GM15510 (cell line): ENCODE data around the gene CCNI2.

Experiments
- POLR2A ChIP-seq: IDR thresholded peaks from 3 replicates; pipeline ENCODE4 v1.6.1; 2011; ENCODE audit warnings: borderline replicate concordance; ENCODE audit not compliant: insufficient read length; ENCODE audit errors: extremely low read depth

CCNI2 gene, protein sequence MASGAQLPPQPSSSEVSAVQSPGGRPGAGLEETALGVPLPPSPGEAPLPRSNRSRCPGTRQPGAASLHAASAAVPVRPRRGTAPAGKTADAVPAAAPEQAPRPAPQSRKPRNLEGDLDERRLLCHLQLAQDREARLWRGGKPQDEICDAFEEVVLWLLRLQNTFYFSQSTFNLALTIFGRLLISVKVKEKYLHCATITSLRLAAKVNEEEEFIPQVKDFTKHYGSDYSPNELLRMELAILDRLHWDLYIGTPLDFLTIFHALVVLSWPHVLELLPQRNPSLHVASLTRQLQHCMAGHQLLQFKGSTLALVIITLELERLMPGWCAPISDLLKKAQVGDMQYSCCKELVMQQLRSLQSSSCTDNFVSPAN

DNA sequence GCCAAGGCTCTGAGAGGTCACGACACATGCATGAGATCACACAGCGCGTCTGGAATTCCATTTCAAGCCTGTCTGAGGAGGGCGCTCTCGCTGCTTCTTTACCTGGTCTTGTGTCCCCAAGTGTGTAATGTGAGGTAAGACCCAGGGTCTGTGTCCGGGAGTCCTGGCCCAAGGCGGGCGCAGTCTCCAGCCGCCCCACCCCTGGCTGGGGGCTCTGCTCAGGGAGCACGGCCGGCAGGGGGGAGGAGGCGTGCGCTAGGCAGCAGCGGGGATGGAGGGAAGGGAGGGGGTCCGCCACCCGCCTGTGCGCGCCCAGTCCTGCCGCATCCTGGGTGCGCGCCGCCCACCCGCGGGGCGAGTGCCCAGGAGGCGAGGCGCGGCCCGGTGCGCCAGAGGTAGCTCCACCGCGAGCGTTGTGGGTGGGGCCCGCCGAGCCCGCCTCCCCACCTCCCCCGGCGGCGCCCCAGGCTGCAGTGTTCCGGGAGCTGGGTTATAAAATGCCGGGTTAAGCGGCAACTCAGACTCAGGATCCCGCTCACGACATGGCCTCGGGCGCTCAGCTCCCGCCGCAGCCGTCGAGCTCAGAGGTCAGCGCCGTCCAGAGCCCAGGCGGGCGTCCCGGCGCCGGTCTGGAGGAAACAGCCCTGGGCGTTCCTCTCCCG lies at the start of gene CCNI2:
TSS of gene CCNI2 (plus strand) at position 473 of the 662 bp plus-strand sequence. CDS start at position 543, 70 bp downstream.
- peak; percentile 31 for TF ChIP-seq POLR2A

DNA sequence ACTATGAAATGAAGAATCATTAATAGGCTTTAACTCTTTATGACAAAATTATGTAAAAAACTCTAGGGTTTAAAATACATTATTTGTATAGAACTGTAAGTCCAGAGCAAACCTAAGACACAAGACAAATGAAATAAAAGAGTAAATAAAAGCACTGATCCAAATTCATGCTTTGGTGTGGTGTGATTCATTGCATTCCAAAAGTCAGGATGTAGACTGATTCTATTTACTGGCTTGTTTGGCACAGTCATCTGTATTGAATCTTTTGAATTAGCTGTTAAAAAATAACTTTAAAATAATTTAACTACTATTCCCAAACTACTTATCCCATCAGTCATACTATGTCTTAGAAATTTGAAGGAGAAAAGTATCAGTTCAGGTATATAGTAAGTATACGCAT lies 42.4 kb upstream of the CCNI2 start:
- no peak for TF ChIP-seq POLR2A

DNA sequence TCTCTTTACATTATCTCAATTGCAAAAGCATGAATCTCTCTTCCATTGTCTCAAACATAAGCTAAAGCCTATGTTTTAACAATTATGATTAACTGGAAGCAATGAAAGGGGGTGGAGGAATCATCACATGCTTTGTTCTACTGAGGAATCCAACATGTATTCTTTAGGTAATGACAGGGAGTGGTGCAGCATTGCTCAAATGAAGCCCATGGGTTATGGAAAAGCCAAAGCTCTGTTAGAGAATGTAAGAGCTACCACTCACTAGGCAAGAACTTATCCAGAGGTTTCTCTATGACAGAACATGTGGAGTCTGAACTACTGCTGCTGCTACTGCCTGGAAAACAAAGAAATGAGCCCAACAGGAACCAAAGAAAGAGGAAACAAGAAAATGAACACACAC lies 38.6 kb upstream of the CCNI2 start:
- TF ChIP-seq POLR2A, result no peak

DNA sequence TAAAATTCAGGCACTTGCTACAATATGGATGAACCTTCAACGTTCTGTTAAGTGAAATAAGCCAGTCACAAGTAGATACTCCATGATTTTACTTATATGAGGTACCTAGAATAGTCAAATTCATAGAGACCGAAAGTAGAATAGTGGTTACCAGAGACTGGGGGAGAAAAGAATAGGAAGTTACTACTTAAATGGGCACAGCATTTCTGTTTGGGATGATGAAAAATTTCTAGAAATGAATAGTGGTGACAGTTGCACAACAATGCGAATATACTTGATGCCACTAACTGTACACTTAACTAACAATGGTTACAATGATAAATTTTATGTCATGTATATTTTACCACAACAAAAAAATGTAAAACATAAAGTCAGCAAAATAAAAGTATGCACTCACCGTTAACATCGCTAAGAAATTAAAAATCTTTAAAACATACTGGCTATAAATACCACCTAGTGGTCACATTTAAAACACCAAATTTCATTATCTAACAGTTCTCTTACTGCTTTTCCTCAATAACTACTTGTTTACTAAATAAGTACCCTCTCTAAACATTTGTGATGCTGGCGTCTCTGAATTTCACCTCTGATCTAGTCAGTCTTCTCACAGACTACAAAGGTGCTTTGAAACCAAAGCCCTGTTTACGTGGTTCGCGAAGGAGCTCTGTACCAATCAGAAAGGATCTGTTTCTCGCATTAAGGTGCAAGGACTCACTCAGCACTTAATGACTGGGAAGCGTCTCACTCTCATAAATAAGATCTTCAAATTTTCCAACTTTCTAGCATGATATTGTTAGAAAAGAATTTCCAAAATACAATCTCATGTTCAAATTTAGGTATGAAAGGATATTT lies 32.5 kb upstream of the CCNI2 start:
- no peak for TF ChIP-seq POLR2A

DNA sequence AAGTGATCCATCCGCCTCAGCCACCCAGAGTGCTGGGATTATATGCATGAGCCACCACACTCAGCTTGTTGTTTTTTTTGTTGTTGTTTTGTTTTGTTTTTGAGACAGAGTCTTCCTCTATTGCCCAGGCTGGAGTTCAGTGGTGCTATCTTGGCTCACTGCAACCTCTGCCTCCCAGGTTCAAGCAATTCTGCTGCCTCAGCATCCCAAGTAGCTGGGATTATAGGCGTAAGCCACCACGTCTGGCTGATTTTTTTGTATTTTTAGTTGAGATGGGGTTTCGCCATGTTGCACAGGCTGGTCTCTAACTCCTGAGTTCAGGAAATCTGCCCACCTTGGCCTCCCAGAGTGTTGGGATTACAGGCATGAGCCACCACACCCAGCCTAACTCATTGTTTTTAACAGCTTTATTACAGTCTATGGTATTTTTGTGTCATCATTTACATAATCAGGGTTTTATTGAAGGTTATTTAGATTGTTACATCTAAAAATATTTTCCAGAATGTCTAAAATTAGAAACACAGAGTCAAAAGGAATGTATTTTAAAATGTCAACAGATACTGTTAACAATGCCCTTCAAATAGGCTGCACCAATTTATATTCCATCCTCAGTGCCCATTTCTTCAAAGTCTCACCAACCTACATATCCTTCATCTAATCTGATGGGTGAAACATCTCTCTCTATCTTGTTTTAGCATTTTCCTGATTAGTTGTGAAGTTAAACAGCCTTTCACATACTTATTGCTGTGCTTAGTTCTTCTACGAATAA lies 28.5 kb upstream of the CCNI2 start:
- no peak for TF ChIP-seq POLR2A

DNA sequence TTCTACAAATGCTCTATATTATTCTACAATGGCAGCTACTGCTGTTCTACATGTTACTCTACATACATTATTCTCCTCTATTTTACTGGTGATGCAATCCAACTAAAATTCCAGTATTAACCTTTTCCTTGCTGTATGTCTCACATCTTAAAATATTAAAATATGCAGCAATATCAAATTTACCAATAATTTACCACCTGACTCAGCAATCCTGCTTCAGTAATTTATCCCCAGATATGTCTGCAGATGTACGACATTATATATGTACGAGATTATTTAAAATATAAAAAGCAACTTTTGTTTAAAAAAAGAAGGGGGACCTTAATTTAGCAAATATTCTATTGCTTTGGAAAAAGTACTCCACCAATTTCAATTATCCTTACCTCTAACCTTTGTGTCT lies 21.5 kb upstream of the CCNI2 start:
- no peak for TF ChIP-seq POLR2A

DNA sequence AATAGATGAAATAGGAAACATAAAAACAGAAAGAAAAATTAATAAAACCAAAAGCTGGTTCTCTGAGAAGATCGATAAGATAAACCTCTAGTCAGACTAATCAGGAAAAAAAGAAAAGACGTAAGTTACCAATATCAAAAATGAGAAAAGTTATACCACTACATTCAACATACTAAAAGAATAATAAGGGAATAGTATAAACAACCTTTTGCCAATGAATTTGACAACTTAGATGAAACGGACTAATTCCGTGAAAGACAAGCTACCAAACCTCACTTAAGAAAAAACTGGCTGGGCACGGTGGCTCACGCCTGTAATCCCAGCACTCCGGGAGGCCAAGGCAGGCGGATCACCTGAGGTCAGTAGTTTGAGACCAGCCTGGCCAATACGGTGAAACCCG lies 17.3 kb upstream of the CCNI2 start:
- no peak for TF ChIP-seq POLR2A

DNA sequence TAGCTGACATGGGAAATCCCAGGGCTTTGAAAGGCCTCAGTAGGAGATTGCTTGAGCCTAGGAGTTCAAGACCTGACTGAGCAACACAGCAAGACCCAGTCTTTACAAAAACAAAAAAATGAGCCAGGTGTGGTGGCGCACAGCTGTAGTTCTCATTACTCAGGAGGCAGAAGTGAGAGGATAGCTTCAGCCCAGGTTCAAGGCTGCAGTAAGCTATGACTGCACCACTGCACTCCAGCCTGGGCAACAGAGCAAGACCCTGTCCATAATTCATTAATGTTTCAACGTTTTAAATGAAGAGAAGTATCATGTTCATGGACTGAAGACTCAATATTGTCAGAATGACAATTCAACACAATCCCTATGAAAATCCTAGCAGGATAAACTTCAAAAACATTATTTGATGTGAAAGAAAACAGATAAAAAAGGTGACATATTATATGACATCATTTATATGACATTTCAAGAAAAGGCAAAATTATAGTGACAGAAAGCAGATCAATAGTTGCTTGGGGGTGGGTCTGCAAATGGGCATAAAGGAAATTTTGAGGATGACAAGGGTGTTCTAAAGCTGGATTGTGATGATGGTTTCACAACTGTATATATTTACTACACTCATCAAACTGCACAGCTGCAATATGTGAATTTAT lies 13.6 kb upstream of the CCNI2 start:
- TF ChIP-seq POLR2A, result no peak

DNA sequence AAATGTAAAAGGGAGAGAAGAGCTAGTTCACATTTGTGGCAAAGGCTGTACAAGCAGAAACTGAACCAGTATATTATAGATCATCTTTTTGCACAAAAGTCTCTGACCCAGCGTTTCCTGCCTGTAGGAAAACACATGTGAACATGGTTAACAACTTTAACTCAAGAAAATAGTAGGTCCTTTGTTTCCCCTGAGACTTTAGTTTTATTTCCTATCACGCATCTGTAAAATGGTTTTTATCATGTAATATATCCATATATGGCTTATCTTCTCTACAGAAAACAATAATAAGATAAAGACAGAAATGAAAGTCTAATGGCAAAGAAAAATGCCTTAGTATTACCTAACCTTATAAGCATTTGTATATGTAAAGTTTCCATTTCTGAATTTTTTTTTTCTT lies 12.5 kb upstream of the CCNI2 start:
- no peak for TF ChIP-seq POLR2A

DNA sequence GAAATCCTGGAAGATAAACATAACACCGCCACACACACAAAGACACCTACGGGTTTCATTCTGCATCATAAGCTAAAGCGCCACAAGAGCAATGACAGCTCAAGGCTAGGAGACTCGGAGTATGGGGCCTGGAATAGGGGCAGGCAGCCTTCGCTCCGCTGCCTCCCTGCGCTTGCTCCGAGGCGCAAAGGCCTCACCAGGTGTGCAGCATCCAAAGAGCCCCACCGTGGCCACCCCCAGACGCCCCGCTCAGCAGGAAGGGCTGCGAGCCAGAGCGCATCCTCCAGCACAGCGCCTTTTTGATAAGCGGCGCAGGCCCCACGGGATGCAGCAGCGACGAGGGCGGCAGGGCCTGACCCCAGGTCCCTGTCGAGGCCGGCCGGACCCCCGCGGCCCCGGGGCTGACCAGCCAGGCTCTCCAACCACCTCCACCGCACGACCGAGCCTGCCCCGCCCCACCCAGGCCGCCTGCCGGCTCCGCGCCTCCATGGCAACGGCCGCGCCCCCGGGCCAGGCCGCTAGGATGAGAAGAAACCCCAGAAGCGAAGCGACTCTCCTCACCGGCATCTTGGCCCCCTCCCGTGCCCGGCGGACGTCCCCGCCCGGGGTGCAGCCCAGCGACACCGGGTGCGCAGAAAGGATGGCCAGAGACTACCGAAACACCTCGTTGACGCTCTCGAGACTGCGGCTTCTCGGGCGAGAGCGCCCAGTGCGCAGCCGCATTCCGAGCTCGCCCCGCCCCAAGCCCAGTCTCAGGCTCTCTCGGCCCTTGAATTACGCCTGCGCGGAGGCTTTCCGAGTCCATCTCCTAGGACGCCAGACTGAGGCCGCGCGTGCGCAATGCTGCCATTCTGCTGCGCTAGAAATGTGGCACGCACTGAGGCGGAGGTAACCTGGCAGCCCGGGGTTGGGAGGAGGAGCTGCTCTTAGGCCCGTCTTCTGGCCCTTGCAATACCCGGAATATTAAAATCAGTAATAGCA lies 10.1 kb upstream of the CCNI2 start, which contains the start of gene KIF3A:
TSS of gene KIF3A (minus strand) at position 694 of the 981 bp plus-strand sequence. CDS start at position 567, 127 bp downstream.
- peak; percentile 76 for TF ChIP-seq POLR2A

DNA sequence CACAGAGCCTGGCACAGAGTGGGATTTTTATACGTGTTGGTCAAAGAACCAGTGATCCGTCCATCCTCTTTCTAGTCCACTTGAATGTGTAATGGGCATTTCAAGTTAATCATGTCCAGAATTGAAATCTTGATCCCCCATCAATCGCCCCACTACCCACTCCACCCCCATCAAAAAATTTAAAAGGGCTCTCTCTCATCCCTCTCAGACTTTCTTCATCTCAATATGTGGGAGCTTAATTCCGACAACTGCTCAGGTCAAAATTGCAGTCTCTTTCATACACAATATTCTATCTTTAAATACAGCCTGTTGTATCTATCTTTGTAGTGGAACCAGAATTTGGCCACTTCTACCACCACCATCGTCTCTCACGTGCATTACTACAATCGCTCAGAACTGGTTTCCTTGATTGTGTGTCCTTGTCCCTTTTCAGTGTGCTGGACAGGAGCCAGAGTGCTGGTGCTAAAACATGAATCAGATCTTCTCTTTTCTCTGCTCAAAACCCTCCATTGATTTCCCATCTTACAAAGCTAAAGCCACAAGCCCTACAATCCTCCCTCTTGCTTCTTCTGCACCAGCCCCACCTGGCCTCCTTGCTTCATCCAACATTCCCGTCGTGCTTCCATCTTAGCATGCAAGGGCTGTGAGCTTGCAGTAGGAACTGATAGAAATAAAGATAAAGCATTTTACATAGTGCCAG lies 9.1 kb upstream of the CCNI2 start:
- TF ChIP-seq POLR2A, result no peak

DNA sequence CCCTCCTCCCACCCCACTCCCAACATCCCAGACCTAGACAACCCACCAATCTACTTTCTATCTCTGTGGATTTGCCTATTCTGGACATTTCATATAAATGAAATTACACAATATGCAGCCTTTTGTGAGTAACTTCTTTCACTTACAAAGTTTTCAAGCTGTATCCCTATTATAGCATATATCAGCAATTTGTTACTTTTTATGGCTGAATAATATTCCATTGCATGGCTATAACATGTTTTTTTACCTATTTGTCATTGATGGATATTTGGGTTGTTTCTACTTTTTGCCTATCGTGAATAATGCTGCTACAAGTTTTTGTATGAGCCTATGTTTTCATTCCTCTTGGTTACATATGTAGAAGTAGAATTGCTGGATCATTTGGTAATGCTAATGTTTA lies 8.0 kb upstream of the CCNI2 start:
- no peak for TF ChIP-seq POLR2A
